Measurements from ENCODE around the gene CD276. TPM values are rescaled to one million over a fixed set of nuclear protein-coding genes. Genes with fewer than 3 reads are reported as not detected.

The CD276 gene
- total RNA-seq, 1 donor from 2014 or later, result 207 TPM

GRCh38 chr15:73683257-73683776 lies 866 bp upstream of the CD276 start:
- TF ChIP-seq CTCF (IDR thresholded peaks at IDR 0.05; ENCODE audit: unreplicated experiment), result peak; percentile 32
- H3K4me3 Mint-ChIP-seq (ENCODE audit: low read depth), result peak overlapping the region; percentile 87
- peaks cover 22% of the 10 kb centered on the region for H3K4me1 Mint-ChIP-seq (ENCODE audit: low read depth)
- no peaks in the 10 kb centered on the region for H3K36me3 Mint-ChIP-seq (ENCODE audit: insufficient read depth)
- no peak for DNase-seq (ENCODE audit: low spot score, unreplicated experiment)
- no peaks in the 10 kb centered on the region for H3K9me3 Mint-ChIP-seq (ENCODE audit: low read depth)
- H3K27me3 Mint-ChIP-seq, result peaks cover 10% of the 10 kb centered on the region
- peak overlapping the region; percentile 98 for H3K27ac Mint-ChIP-seq

DNA sequence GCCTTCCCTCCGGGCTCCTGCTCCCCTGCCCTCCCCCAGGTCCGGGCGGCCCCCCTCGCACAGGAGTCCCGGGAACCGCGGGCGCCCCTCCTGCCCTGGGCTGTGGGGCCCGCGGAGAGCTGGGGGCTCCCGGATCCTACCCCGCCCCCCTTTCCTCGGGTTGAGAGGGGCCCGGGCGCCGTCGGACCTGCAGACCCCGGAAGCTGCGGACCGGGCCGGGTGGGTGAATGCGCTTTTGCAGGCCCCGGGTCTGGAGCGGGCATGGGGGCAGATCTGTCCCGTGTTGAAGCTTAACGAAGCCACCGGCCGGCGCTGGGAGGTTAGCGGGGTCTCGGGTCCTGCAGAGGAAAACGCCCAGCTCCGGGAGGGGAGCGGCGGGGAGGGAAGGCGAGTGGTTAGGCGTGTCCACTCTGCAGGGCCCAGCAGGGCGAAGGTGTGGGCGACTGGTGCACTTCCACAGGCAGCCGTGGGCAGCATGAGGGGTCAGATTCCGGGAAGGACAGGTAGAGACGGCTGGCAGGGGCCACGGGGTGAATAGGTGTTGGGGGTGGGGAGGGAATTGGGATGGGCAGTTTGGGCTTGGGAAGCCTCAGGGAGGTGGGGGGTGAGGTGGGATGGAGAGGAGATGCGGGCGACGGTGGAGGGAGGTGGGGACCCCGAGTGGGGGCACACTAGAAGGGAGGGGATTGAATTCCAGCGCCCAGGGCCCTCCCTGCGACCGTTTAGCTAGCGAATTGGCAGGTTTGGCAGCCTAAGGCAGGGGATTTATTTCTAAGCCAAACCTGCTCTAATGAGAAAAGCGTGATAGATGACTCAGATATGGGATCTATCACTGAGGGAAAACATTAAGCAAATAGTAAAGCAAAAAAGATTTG lies 635 bp downstream of the CD276 start:
- Mint-ChIP-seq H3K4me3 (ENCODE audit: low read depth) (peak overlapping the region; percentile 87), H3K27me3 (peaks cover 4% of the 10 kb centered on the region), H3K9me3 (ENCODE audit: low read depth) (no peaks in the 10 kb centered on the region), H3K4me1 (ENCODE audit: low read depth) (peaks cover 22% of the 10 kb centered on the region), H3K36me3 (ENCODE audit: insufficient read depth) (no peaks in the 10 kb centered on the region), H3K27ac (peak overlapping the region; percentile 96)
- TF ChIP-seq CTCF (IDR thresholded peaks at IDR 0.05; ENCODE audit: unreplicated experiment), result no peak
- peak; percentile 36 for DNase-seq (ENCODE audit: low spot score, unreplicated experiment)

DNA sequence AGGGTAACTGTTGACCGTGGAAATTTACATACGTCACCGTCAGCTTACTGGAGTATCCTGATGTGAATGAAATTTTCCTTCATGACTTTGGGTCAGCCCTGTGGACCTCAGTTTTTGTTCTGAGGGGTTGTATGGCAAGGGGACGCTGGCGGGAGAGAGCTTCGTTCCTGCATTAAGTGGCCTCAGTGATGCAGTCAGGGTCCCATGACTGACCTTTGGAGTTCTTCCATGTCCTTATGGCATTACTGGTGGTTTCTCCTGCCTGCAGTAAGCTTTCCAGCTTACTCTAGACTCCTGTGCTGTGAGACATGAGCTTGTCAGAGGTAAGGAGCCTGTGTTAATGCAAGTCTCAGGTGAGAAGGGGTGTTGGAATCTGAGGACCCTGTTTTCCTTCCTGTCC lies 1.8 kb downstream of the CD276 start:
- no peak for TF ChIP-seq CTCF (IDR thresholded peaks at IDR 0.05; ENCODE audit: unreplicated experiment)
- no peak for DNase-seq (ENCODE audit: low spot score, unreplicated experiment)
- peaks cover 3% of the 10 kb centered on the region for H3K27me3 Mint-ChIP-seq
- no peaks in the 10 kb centered on the region for H3K9me3 Mint-ChIP-seq (ENCODE audit: low read depth)
- H3K36me3 Mint-ChIP-seq (ENCODE audit: insufficient read depth), result no peaks in the 10 kb centered on the region
- H3K4me1 Mint-ChIP-seq (ENCODE audit: low read depth), result peaks cover 22% of the 10 kb centered on the region
- peak overlapping the region; percentile 96 for H3K27ac Mint-ChIP-seq
- peak overlapping the region; percentile 87 for H3K4me3 Mint-ChIP-seq (ENCODE audit: low read depth)

DNA sequence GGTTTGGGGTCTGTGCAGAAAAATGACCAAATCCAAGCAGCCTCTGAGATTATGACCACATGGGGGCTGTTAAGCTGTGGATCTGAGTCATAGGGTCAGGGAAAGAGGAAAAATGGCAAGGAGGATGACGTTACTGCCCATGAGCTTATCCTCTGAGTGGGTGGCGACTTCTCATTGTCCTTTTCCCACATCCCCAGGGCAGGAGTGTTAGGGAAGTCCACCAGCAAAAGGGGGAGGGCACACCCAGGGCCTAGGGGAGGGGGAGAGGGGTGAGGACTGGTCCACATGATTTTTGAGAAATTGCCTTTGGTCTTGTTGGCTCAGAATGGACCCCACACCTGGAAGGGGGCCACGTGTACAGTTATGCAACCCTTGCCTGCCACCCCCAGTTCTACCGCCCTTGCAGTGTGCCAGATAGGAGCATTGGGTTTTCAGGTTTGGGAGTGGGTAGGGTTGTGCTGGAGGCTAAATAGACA lies 2.6 kb downstream of the CD276 start:
- TF ChIP-seq CTCF (IDR thresholded peaks at IDR 0.05; ENCODE audit: unreplicated experiment), result no peak
- H3K36me3 Mint-ChIP-seq (ENCODE audit: insufficient read depth), result no peaks in the 10 kb centered on the region
- DNase-seq (ENCODE audit: low spot score, unreplicated experiment), result no peak
- peaks cover 22% of the 10 kb centered on the region for H3K4me1 Mint-ChIP-seq (ENCODE audit: low read depth)
- H3K9me3 Mint-ChIP-seq (ENCODE audit: low read depth), result no peaks in the 10 kb centered on the region
- no peaks in the 10 kb centered on the region for H3K27me3 Mint-ChIP-seq
- H3K4me3 Mint-ChIP-seq (ENCODE audit: low read depth), result peak overlapping the region; percentile 87
- peak overlapping the region; percentile 15 for H3K27ac Mint-ChIP-seq

GRCh38 chr15:73687351-73687750 lies 3.2 kb downstream of the CD276 start:
- Mint-ChIP-seq H3K27me3 (no peaks in the 10 kb centered on the region), H3K4me3 (ENCODE audit: low read depth) (no peak overlapping the region), H3K4me1 (ENCODE audit: low read depth) (peaks cover 22% of the 10 kb centered on the region), H3K9me3 (ENCODE audit: low read depth) (no peaks in the 10 kb centered on the region), H3K36me3 (ENCODE audit: insufficient read depth) (no peaks in the 10 kb centered on the region), H3K27ac (no peak overlapping the region)
- TF ChIP-seq CTCF (IDR thresholded peaks at IDR 0.05; ENCODE audit: unreplicated experiment), result no peak
- DNase-seq (ENCODE audit: low spot score, unreplicated experiment), result no peak
